Fibroblast of mammary gland (primary cell): ENCODE measurements around the gene NTN5.
"Not testable (repeated sequence)": the region's sequence is repeated elsewhere in the genome, so short reads cannot be mapped to it uniquely, and the experiment has no call there.

Experiments used
- DNase-seq: peaks from one replicate; pipeline ENCODE4 v3.0.0-alpha.2; 2010; ENCODE audit warnings: low read depth
- H3K4me3 ChIP-seq: 2 replicates; pipeline ENCODE4 v1.5.1; 2011; ENCODE audit warnings: low read depth, mild to moderate bottlenecking, low read length, moderate library complexity; ENCODE audit not compliant: control insufficient read depth
- CTCF ChIP-seq: conservative IDR thresholded peaks from 2 replicates; pipeline ENCODE4 v1.5.1; 2011; ENCODE audit warnings: low read depth, low read length, inconsistent platforms; ENCODE audit not compliant: control insufficient read depth, insufficient read depth

NTN5 gene

DNA sequence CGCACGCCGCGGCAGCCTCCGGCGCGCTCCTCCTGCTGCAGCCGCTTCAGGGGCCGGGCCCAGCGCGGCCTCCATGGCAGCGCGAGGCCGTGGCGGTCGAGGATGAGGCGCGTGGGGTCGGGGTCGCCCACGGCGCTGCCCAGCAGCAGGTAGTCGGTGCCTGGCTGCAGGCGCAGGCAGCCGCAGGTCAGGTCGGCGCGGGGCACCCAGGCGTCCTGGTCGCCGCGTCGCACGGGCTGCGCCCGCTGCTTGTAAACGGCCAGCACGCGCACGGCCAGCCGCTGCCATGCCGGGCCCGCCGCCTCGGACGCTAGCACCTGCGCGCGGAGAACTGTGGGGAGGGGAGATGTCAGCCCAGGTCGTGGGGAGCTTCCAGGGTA is 11.1 kb downstream of the NTN5 start:
- no peak for TF ChIP-seq CTCF
- H3K4me3 ChIP-seq, result no peak overlapping the region
- DNase-seq, result no peak

DNA sequence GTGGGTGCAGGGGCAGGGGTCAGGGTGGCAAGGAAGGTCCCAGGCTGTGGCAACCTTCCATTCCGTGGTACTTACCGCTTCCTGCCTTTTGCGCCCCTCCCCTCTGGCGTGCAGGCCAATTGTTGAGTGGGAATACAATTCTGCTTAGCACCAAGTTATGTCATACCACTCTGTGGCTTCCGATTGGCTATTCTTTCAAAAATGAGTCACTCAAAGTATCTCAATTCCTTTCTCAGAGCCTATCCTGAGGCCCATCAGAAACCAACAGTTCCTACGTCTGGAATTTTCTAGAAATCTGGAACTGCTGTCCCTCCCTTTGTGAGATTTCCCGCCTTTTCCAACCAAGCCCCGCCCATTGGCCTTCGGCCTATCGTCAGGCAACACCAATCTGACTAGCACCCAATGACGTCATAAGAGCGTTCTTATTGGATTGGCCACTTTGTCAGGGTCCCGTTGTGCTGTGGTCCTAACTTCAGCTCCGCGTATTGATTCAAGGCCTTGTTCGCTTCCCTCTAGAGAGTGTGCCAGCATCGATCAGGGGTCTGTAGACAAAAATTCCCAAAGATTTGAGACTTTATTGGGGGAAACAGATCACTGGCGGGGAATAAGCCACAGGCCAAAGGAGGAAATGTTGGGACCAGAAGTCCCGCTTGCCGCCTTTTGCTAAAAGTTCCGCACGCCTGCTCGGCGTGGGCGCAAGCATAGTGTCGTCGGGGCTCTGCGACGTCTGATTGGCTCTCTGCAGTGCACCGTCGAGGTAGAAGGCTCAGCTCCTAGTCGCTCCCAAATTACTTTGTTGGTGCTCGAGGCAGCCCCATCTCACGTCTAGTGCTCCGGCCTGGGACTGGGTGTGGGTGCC is 11.7 kb downstream of the NTN5 start:
- H3K4me3 ChIP-seq, result no peak overlapping the region
- peak; percentile 90 for DNase-seq
- no peak for TF ChIP-seq CTCF

DNA sequence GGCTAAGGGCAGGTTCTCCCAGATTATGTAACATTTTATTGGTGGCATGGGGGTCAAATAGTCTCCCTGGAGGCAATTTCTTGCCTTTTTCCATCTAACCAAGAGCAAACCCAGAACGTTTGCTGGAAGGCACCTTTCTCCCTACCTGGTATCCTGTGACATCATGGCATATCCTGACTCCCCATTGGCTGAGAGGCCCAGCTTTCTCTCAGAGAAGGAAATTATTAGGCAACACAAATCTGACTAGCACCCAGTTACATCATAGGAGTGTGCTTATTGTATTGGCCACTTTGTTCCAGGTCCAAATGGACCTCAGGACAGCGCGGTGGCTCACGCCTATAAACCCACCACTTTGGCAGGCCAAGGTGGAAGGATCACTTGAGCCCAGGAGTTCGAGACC is 13.0 kb downstream of the NTN5 start:
- H3K4me3 ChIP-seq, result no peak overlapping the region
- no peak for TF ChIP-seq CTCF
- DNase-seq, result peak; percentile 20

GRCh38 chr19:48658483-48658882 is 14.3 kb downstream of the NTN5 start:
- no peak for DNase-seq
- no peak overlapping the region for H3K4me3 ChIP-seq
- TF ChIP-seq CTCF, result no peak

DNA sequence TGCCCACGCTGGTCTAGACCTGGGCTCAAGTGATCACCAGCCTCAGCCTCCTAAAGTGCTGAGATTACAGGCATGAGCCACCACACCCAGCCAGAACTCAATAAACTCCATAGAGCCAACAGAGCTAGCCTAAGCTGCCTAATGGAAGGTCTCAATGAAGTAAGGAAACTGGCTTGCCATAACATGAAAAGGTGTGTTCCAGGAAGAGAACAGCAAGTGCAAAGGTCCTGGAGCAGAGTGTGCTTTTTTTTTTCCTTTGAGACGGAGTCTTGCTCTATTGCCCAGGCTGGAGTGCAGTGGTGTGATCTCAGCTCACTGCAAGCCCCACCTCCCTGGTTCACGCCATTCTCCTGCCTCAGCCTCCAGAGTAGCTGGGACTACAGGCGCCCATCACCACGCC is 15.0 kb downstream of the NTN5 start:
- not testable (repeated sequence) for DNase-seq, H3K4me3 ChIP-seq

GRCh38 chr19:48656840-48657474 is 15.9 kb downstream of the NTN5 start:
- no peak for TF ChIP-seq CTCF
- DNase-seq, result peak; percentile 96
- no peak overlapping the region for H3K4me3 ChIP-seq

DNA sequence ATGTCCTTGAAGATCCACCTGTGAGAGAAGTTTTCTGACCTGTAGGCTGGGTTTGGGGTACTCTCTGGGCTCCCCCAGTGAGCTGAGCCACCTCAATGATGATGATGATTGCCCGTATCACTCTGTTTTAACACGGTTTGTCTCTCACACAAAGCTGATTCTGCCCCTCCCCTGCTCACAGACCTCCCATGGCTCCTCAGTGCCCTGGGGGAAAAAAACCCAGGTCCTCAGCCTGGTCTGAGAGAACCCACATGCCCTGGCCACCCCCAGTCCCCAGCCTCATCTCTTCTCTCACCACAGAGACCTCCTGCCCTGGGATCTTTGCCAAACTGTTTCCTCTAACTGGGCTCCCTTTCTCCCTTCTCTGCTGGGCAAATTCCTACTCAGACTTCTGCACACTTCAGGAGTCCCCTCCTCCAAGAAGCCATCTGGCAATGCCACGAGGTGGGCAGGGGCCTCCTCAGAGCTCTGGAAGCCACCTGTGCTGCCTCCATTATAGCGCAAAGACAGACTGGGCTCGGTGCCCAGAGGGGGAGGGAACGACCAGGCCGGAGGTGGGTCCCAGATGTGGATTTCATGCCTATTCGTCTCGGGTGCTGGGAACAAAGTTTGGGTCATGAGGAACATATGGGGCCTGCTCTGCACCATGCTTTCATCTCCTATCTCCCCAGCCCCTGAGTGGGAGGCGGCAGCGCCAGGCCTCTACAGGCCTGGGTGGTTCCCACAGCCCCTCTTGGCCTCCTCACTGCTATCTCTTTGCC is 18.3 kb downstream of the NTN5 start:
- no peak overlapping the region for H3K4me3 ChIP-seq
- DNase-seq, result no peak
- TF ChIP-seq CTCF, result no peak
